ENCODE results near the gene POLQ.

Gene POLQ

DNA sequence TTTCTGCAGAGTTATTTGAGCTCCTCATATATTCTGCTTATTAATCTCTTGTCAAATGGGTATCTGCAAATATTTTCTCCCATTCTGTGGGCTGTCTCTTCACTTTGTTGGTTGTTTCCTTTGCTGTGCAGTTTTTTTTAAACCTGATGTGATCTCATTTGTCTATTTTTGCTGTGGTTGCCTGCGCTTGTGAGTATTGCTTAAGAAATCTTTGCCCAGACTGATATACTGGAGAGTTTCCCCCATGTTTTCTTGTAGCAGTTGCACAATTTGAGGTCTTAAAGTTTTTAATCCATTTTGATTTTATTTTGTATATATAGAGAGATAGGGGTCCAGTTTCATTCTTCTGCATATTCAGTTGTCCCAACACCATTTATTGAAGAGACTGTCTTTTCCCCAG is 102.3 kb downstream of the POLQ start:
- no peak overlapping the region for H3K9ac ChIP-seq
- H3K4me2 ChIP-seq (ENCODE audit: low read length) = no peak overlapping the region
- no peaks in the 10 kb centered on the region for H3K36me3 ChIP-seq (ENCODE audit: control insufficient read depth, insufficient read depth, low read length)
- TF ChIP-seq, protein P1, sequence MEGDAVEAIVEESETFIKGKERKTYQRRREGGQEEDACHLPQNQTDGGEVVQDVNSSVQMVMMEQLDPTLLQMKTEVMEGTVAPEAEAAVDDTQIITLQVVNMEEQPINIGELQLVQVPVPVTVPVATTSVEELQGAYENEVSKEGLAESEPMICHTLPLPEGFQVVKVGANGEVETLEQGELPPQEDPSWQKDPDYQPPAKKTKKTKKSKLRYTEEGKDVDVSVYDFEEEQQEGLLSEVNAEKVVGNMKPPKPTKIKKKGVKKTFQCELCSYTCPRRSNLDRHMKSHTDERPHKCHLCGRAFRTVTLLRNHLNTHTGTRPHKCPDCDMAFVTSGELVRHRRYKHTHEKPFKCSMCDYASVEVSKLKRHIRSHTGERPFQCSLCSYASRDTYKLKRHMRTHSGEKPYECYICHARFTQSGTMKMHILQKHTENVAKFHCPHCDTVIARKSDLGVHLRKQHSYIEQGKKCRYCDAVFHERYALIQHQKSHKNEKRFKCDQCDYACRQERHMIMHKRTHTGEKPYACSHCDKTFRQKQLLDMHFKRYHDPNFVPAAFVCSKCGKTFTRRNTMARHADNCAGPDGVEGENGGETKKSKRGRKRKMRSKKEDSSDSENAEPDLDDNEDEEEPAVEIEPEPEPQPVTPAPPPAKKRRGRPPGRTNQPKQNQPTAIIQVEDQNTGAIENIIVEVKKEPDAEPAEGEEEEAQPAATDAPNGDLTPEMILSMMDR (IDR thresholded peaks at IDR 0.05) = no peak
- no peaks in the 10 kb centered on the region for H3K4me1 ChIP-seq
- no peaks in the 10 kb centered on the region for H3K79me2 ChIP-seq
- no peak overlapping the region for H2AFZ ChIP-seq
- H3K27me3 ChIP-seq (ENCODE audit: control insufficient read depth, insufficient read depth, low read length) = no peaks in the 10 kb centered on the region
- no peak overlapping the region for H3K27ac ChIP-seq
- H3K4me3 ChIP-seq (ENCODE audit: low read depth, low read length) = no peak overlapping the region
- no peaks in the 10 kb centered on the region for H3K9me3 ChIP-seq (ENCODE audit: control insufficient read depth, low read length)

DNA sequence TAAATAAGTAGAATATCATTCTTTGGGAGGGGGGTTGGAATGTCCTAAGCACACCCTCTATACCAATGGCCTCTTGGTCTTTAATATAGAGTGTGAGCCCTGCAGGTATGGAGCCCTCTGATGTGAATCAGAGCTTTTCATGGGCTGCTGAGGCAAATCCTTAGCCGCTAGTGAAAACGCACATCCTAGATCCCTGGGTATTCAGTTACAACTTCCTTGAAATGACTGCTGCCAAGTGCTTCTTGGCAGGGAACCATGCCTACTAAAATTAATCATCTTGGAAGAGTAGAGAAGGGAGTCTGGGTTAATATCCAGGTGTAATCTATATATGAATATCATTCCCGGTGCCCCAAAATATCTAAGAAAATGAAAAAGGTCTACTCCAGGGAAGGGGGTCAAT is 109.1 kb downstream of the POLQ start:
- no peak overlapping the region for H3K4me3 ChIP-seq (ENCODE audit: low read depth, low read length)
- H3K27ac ChIP-seq = no peak overlapping the region
- no peaks in the 10 kb centered on the region for H3K36me3 ChIP-seq (ENCODE audit: control insufficient read depth, insufficient read depth, low read length)
- no peaks in the 10 kb centered on the region for H3K9me3 ChIP-seq (ENCODE audit: control insufficient read depth, low read length)
- no peaks in the 10 kb centered on the region for H3K4me1 ChIP-seq
- H3K4me2 ChIP-seq (ENCODE audit: low read length) = no peak overlapping the region
- no peaks in the 10 kb centered on the region for H3K79me2 ChIP-seq
- no peak overlapping the region for H2AFZ ChIP-seq
- H3K27me3 ChIP-seq (ENCODE audit: control insufficient read depth, insufficient read depth, low read length) = no peaks in the 10 kb centered on the region
- no peak overlapping the region for H3K9ac ChIP-seq
- TF ChIP-seq, protein P1 (IDR thresholded peaks at IDR 0.05) = no peak

DNA sequence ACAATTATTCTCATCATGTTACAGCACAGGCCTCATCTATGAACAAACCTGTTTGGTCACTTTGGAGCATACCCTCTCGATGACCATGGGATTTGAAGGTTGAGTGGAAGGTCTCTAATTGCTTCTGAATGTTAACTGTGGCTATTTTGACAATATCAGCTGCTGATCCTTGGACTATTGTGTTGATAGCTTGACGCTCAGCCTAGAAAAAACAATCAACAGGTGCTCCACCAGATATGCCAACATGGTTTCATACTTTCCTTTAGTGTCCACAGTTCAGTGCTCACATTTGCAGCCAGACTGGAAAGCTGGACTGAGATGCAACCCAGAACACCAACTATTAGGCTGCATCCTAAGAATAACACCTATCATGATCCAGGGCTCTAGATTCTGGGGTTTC is 109.7 kb downstream of the POLQ start:
- TF ChIP-seq, protein P1 (IDR thresholded peaks at IDR 0.05) = no peak
- H3K27ac ChIP-seq = no peak overlapping the region
- no peak overlapping the region for H3K4me2 ChIP-seq (ENCODE audit: low read length)
- H3K9ac ChIP-seq = no peak overlapping the region
- no peaks in the 10 kb centered on the region for H3K79me2 ChIP-seq
- no peak overlapping the region for H3K4me3 ChIP-seq (ENCODE audit: low read depth, low read length)
- no peaks in the 10 kb centered on the region for H3K4me1 ChIP-seq
- no peaks in the 10 kb centered on the region for H3K36me3 ChIP-seq (ENCODE audit: control insufficient read depth, insufficient read depth, low read length)
- H3K9me3 ChIP-seq (ENCODE audit: control insufficient read depth, low read length) = no peaks in the 10 kb centered on the region
- H2AFZ ChIP-seq = no peak overlapping the region
- H3K27me3 ChIP-seq (ENCODE audit: control insufficient read depth, insufficient read depth, low read length) = no peaks in the 10 kb centered on the region

DNA sequence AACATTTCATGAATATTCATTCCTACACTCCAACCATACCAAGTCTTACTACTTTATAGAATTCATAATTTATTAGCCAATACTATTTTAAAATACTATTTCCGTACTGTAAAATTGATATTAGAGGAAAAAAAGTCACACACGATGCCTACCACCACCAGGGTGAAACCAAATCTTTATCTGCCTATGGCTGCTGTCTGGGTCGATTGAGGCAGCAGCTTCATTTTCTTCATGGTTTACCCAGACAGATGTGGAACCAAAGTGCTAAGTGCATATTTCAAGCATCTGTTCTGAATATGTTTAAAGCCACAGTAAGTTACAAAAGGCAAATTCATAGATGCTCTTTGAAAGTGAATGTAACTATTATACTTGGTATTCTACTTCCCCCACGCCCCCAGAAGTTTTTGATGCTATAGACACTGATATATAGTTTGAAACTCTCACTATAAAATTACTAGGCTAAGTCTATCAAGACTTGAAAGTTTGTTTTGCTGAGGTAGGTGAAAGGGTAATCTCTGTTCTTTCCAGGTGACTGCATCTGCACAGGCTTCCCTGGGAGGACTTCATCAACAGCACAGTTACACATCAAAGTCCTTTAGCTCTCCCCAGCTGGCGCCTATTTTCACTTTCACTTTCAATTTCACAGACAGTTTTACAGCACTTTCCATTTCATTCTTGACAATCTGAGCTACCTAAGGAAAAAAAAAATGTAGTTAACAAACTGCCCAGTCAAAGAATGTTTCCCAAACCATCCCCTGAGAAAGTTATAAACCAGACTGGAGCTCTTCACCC is 113.9 kb downstream of the POLQ start:
- Histone ChIP-seq H3K27me3 (ENCODE audit: control insufficient read depth, insufficient read depth, low read length) (no peaks in the 10 kb centered on the region), H3K79me2 (no peaks in the 10 kb centered on the region), H3K9me3 (ENCODE audit: control insufficient read depth, low read length) (no peaks in the 10 kb centered on the region), H3K4me1 (no peaks in the 10 kb centered on the region), H3K4me2 (ENCODE audit: low read length) (peak overlapping the region; percentile 19), H2AFZ (peak overlapping the region; percentile 48), H3K36me3 (ENCODE audit: control insufficient read depth, insufficient read depth, low read length) (no peaks in the 10 kb centered on the region), H3K4me3 (ENCODE audit: low read depth, low read length) (peak overlapping the region; percentile 29), H3K9ac (no peak overlapping the region), H3K27ac (no peak overlapping the region)
- TF ChIP-seq, protein P1 (IDR thresholded peaks at IDR 0.05) = no peak

DNA sequence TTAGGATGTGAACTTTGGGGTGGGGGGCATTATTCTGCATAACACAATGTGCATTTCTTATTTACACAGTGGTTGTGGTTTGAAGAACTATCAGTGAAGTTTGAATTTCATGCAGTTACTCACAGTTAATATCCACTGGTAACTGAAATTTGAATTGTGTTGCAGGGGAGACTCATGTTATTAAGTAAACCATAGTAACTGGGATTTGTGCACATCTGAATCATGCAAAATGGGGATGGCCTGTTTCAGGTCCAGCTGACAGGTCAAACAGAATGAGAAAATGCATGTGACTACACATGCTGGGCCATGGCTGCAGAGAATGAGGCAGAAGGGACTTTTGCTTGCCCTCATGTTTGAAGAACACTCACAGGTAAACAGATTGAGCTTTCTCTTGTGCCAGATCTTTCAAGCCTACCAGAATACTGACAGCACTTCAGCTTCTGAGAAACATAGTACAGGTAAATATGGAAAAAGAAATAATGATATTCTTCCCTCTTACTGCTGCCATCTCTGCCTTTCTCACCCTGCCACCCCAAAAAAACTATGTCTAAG is 115.0 kb downstream of the POLQ start:
- H3K9me3 ChIP-seq (ENCODE audit: control insufficient read depth, low read length) = no peaks in the 10 kb centered on the region
- H3K4me1 ChIP-seq = no peaks in the 10 kb centered on the region
- no peak overlapping the region for H3K4me2 ChIP-seq (ENCODE audit: low read length)
- H3K4me3 ChIP-seq (ENCODE audit: low read depth, low read length) = no peak overlapping the region
- no peaks in the 10 kb centered on the region for H3K27me3 ChIP-seq (ENCODE audit: control insufficient read depth, insufficient read depth, low read length)
- no peaks in the 10 kb centered on the region for H3K79me2 ChIP-seq
- H3K36me3 ChIP-seq (ENCODE audit: control insufficient read depth, insufficient read depth, low read length) = no peaks in the 10 kb centered on the region
- TF ChIP-seq, protein P1 (IDR thresholded peaks at IDR 0.05) = no peak
- no peak overlapping the region for H3K9ac ChIP-seq
- no peak overlapping the region for H2AFZ ChIP-seq
- no peak overlapping the region for H3K27ac ChIP-seq
